CD4-positive, CD25-positive, alpha-beta regulatory T cell (primary cell): Measurements from ENCODE around the gene TGM4. TPM values are rescaled to one million over a fixed set of nuclear protein-coding genes. Genes with fewer than 3 reads are reported as not detected.

Source experiments
- ATAC-seq, 2 donors: fragments of 150-1000 bp; cut with Tn5 transposase; one replicate each; pipeline ENCODE4 v1.10.0; 2021; ENCODE audit warnings: low read depth in 2 of 2, moderate number of reproducible peaks in 2 of 2, moderate library complexity in 1 of 2
- DNase-seq, 3 donors: peaks; one replicate each; pipeline versions ENCODE4 v3.0.0 to v3.0.0-alpha.2; 2012 to 2022; ENCODE audit warnings: mixed read lengths in 1 of 3
- H3K27ac ChIP-seq: one replicate; pipeline ENCODE4 v1.7.0; 2013; ENCODE audit warnings: mild to moderate bottlenecking, low read length; ENCODE audit not compliant: insufficient read depth, poor library complexity, severe bottlenecking
- H3K27me3 ChIP-seq: one replicate; pipeline ENCODE4 v1.7.0; 2013; ENCODE audit warnings: low read length; ENCODE audit not compliant: control insufficient read depth, insufficient read depth
- H3K36me3 ChIP-seq: one replicate; pipeline ENCODE4 v1.7.0; 2013; ENCODE audit warnings: mild to moderate bottlenecking, low read length, moderate library complexity; ENCODE audit not compliant: control insufficient read depth, insufficient read depth
- H3K4me1 ChIP-seq: 2 replicates; pipeline ENCODE4 v1.7.0; 2013; ENCODE audit warnings: mild to moderate bottlenecking, low read length; ENCODE audit not compliant: insufficient read depth, control insufficient read depth, poor library complexity, severe bottlenecking
- H3K4me3 ChIP-seq: one replicate; pipeline ENCODE4 v1.7.0; 2013; ENCODE audit warnings: low read depth, mild to moderate bottlenecking, low read length, moderate library complexity
- H3K9me3 ChIP-seq, 2 experiments: 1 replicate in 1 of 2; 2 replicates in 1 of 2; pipeline ENCODE4 v1.7.0; 2013; ENCODE audit warnings: low read length in 2 of 2, mild to moderate bottlenecking in 1 of 2, moderate library complexity in 1 of 2; ENCODE audit not compliant: control insufficient read depth in 2 of 2
- H3K27ac Mint-ChIP-seq, 3 donors: one replicate each; pipeline ENCODE4 v1.8.0; 2020 to 2022; ENCODE audit warnings: mild to moderate bottlenecking in 3 of 3, mixed read lengths in 3 of 3, moderate library complexity in 2 of 3
- H3K27me3 Mint-ChIP-seq: one replicate; pipeline ENCODE4 v1.8.0; 2022; ENCODE audit warnings: mild to moderate bottlenecking, mixed read lengths
- H3K36me3 Mint-ChIP-seq: one replicate; pipeline ENCODE4 v1.8.0; 2020; ENCODE audit warnings: mixed read lengths
- H3K4me1 Mint-ChIP-seq, 4 donors: one replicate each; pipeline ENCODE4 v1.8.0; 2020 to 2022; ENCODE audit warnings: mixed read lengths in 4 of 4, mild to moderate bottlenecking in 1 of 4
- H3K4me3 Mint-ChIP-seq, 4 donors: one replicate each; pipeline ENCODE4 v1.8.0; 2020 to 2022; ENCODE audit warnings: mild to moderate bottlenecking in 4 of 4, mixed read lengths in 4 of 4, moderate library complexity in 3 of 4
- H3K9me3 Mint-ChIP-seq, 7 donors: one replicate each; pipeline ENCODE4 v1.8.0; 2020 to 2022; ENCODE audit warnings: mixed read lengths in 7 of 7, mild to moderate bottlenecking in 3 of 7, moderate library complexity in 2 of 7
- polyA plus RNA-seq, 4 donors: library from polyadenylated mRNA; unstranded; fragments of 300-500 nt; fragmentation: Illumina TruSeq; gene quantifications; one replicate each; pipeline ENCODE4 v1.2.3, GENCODE V29; 2021
- total RNA-seq: library from RNA; stranded (reverse); gene quantifications from one replicate; pipeline ENCODE4 v1.2.3, GENCODE V29; 2022

TGM4 gene
- total and polyA plus RNA-seq, 5 donors from 2014 or later: 0.06 to 0.14 (median 0.07) TPM; not detected in 2

DNA sequence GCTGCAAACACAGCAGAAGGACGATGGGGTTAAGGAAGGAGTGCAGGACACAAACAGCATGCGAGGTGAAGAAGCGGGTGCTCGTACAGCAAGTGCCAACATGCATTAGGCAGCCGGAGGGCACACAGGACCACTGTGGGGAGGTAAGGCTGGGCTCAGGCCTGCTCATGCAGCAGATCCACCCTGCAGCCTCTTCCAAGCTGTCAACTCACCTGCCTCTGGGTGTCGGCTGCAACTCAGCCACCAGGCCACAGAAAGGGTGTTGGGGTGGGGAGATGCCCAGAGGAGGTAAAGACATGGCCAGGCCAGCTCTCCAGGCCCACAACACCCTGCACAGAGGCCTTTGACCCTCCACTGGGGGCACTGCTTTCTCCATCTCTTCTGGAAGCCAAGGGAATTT, 44.2 kb downstream of the TGM4 start:
- Mint-ChIP-seq H3K4me1 (no peaks in the 10 kb centered on the region), H3K9me3 (no peaks in the 10 kb centered on the region), H3K36me3 (peaks cover 31% of the 10 kb centered on the region), H3K27ac (no peak overlapping the region), H3K4me3 (no peak overlapping the region), H3K27me3 (peaks cover 6% of the 10 kb centered on the region)
- Histone ChIP-seq H3K36me3 (peaks cover 16% of the 10 kb centered on the region), H3K4me3 (no peak overlapping the region), H3K9me3 (no peaks in the 10 kb centered on the region), H3K27ac (no peak overlapping the region), H3K27me3 (no peaks in the 10 kb centered on the region), H3K4me1 (no peaks in the 10 kb centered on the region)
- ATAC-seq (no peak), DNase-seq (no peak)

DNA sequence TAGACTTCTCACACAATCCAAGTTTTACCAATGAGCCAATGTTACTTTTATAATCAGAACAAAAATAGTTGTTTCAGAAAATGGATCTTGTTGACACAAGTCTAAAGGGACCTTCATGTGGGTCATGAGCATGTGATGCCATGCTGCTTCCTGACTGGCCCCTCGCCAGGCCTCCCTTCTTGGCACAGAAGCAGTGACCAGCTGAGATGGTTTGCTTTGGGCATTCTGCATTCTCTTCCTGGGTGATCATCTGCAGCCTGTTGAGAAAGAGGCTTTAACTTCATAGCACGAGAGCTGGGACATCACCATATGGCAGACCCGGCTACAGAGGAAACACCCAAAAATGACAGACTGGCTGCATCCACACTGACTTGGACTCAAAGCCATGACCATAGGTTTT, 45.7 kb downstream of the TGM4 start:
- Mint-ChIP-seq H3K9me3 (no peaks in the 10 kb centered on the region), H3K36me3 (peaks cover 37% of the 10 kb centered on the region), H3K27me3 (no peaks in the 10 kb centered on the region), H3K27ac (no peak overlapping the region), H3K4me1 (no peaks in the 10 kb centered on the region), H3K4me3 (no peak overlapping the region)
- Histone ChIP-seq H3K36me3 (peaks cover 16% of the 10 kb centered on the region), H3K9me3 (no peaks in the 10 kb centered on the region), H3K4me1 (no peaks in the 10 kb centered on the region), H3K27ac (no peak overlapping the region), H3K4me3 (no peak overlapping the region), H3K27me3 (no peaks in the 10 kb centered on the region)
- no peak for ATAC-seq
- no peak for DNase-seq

DNA sequence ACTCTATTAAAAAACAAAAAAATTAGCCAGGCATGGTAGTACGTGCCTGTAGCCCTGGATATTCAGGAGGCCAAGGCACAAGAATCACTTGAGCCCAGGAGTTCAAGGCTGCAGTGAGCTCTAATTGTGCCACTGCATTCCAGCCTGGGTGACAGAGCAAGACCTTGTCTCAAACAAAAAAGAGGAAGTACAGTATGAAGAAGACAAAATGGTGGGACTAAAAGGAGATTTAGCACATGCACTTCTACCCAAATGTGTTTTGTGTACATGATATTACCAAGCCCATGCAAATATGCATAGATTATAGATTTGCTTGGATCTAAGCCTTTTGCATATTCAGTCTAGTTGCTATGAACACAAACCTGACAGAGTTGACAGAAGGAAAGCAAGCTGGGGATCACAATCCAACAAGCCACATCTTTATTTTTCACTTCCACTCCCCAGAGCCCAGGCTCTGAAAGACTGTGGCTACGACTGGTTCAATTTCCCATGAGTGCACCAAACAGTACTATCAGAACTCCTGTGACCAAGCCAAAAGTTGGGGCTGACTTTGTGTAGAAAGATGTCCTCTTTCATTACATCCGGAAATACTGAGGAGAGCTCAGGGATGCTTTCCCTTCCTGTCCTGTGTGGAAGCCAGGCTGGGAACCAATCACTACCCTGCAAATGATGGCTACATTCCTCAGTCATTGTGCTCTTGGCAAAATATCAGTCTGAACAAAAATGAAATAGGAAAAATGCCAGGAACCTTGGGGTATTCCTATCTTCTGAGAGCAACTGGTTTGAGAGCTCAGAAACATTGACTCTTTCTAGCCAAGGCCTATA, 49.4 kb downstream of the TGM4 start:
- ATAC-seq (no peak), DNase-seq (no peak)
- H3K4me3 ChIP-seq: no peak overlapping the region
- no peak overlapping the region for H3K27ac ChIP-seq
- Mint-ChIP-seq H3K4me1 (no peaks in the 10 kb centered on the region), H3K27ac (peak overlapping the region in 2 of 3 donors; percentile 32 to 40), H3K9me3 (no peaks in the 10 kb centered on the region), H3K4me3 (no peak overlapping the region), H3K36me3 (peaks cover 54% of the 10 kb centered on the region), H3K27me3 (no peaks in the 10 kb centered on the region)
- H3K4me1 ChIP-seq: no peaks in the 10 kb centered on the region
- H3K36me3 ChIP-seq: peaks cover 37% of the 10 kb centered on the region
- no peaks in the 10 kb centered on the region for H3K27me3 ChIP-seq
- no peaks in the 10 kb centered on the region for H3K9me3 ChIP-seq

DNA sequence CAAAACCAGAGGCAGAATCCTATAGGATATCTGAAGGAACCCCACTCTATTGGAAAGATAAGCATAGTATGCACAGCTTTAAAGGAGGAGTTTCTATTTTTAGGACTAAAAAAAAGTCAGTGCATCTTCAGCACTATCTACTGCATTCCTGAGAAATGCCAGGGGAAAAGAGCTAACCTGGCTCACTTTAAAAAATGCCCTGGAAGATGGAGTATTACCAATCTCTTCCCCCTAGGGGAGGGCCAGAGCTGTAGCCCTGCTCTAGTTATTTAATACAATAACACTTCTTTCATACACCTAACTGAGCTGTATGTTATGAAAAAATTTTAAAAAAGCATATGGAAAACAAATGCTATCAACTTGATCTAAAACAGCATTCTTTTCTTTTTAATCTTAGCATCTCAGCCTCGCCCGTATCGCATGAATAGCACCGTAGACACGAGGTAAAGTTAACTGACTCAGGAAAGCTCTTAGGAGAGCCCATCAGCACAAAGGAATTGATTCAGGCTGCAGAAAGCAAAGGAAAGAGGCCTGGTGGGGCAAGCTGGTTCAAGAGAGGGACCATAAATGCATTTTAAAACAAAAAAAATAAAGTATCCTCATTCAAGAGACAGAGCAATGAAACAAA, 50.2 kb downstream of the TGM4 start:
- H3K9me3 ChIP-seq: no peaks in the 10 kb centered on the region
- H3K27me3 ChIP-seq: no peaks in the 10 kb centered on the region
- no peak overlapping the region for H3K4me3 ChIP-seq
- no peaks in the 10 kb centered on the region for H3K9me3 Mint-ChIP-seq
- peaks cover 52% of the 10 kb centered on the region for H3K36me3 Mint-ChIP-seq
- DNase-seq: no peak
- H3K4me1 ChIP-seq: no peaks in the 10 kb centered on the region
- H3K4me3 Mint-ChIP-seq: no peak overlapping the region
- H3K27ac Mint-ChIP-seq: peak overlapping the region in 1 of 3 donors; percentile 89
- H3K4me1 Mint-ChIP-seq: no peaks in the 10 kb centered on the region
- H3K36me3 ChIP-seq: peaks cover 42% of the 10 kb centered on the region
- no peak for ATAC-seq
- H3K27ac ChIP-seq: no peak overlapping the region
- no peaks in the 10 kb centered on the region for H3K27me3 Mint-ChIP-seq

DNA sequence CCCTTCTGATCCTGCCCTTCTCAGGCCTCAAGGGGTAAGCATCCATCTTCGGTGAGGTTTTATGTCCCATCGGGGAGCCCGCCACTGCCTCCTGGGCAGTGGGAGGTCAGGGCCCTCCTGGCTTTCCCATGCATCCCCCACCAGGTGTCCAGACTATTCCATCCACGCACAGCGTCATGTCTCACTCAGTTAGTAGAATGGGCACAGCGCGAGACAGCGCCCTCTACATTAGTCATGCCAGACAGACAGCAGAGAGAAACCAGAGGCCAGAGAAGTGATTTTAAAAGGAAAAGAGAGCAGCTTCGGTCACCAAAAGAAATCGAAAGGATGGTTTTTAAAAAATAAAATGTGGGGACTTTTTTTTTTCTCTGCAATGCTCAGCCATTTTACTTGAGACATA, 51.8 kb downstream of the TGM4 start:
- H3K36me3 Mint-ChIP-seq: peaks cover 48% of the 10 kb centered on the region
- H3K27me3 Mint-ChIP-seq: no peaks in the 10 kb centered on the region

DNA sequence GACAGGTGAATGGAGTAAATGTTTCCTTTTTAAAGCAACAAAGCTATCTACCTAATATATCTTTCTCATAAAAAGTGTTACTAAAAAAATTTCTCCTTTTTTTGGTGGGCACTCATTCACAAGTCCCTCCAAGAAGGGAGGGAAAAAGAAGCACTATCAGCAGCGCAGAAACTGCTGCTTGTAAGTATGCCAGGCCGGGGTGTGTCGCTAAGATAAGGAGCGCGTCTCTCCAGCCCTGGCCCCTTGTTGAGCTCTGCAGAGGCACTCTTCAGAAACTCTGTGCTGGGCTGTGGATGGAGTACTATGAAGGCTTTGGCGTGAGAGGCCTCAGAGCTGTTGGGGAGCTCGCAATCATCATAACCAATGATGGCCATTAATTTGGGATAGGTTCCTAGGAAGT, 52.5 kb downstream of the TGM4 start:
- no peaks in the 10 kb centered on the region for H3K27me3 ChIP-seq
- no peaks in the 10 kb centered on the region for H3K9me3 ChIP-seq
- no peaks in the 10 kb centered on the region for H3K4me1 Mint-ChIP-seq
- H3K27ac Mint-ChIP-seq: no peak overlapping the region
- no peaks in the 10 kb centered on the region for H3K4me1 ChIP-seq
- H3K27me3 Mint-ChIP-seq: no peaks in the 10 kb centered on the region
- H3K9me3 Mint-ChIP-seq: no peaks in the 10 kb centered on the region
- H3K27ac ChIP-seq: no peak overlapping the region
- DNase-seq: no peak
- no peak overlapping the region for H3K4me3 Mint-ChIP-seq
- H3K4me3 ChIP-seq: no peak overlapping the region
- peaks cover 42% of the 10 kb centered on the region for H3K36me3 Mint-ChIP-seq
- ATAC-seq: no peak
- peaks cover 54% of the 10 kb centered on the region for H3K36me3 ChIP-seq

More for the DNA sequence above, 51.8 kb downstream of the TGM4 start:
- Mint-ChIP-seq H3K4me3 (no peak overlapping the region), H3K27ac (no peak overlapping the region), H3K9me3 (no peaks in the 10 kb centered on the region), H3K4me1 (no peaks in the 10 kb centered on the region)
- Histone ChIP-seq H3K4me1 (no peaks in the 10 kb centered on the region), H3K27me3 (no peaks in the 10 kb centered on the region), H3K27ac (no peak overlapping the region), H3K36me3 (peaks cover 50% of the 10 kb centered on the region), H3K9me3 (no peaks in the 10 kb centered on the region), H3K4me3 (no peak overlapping the region)
- ATAC-seq (no peak), DNase-seq (no peak)

DNA sequence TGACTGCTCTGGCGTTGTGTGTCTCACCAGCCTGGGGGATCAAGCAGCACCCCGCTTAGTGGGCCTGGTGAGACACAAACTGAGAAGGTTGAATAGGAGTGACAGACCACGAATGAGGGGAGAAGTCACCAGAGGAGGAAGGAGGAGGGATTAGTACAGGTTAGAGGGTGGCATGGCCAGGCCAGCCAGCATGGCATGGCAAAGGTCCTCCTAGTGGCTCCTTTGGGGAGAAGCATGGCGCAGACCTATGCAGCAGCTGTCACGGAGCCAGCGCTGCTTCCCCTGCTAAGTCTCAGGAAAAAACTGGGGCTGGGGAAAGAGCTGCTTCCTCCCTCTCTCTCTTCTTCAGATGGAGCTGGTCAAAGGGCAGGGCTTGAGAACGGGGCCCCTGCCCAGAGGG, 53.0 kb downstream of the TGM4 start:
- Mint-ChIP-seq H3K36me3 (peaks cover 42% of the 10 kb centered on the region), H3K27ac (no peak overlapping the region), H3K9me3 (no peaks in the 10 kb centered on the region), H3K4me3 (no peak overlapping the region), H3K4me1 (no peaks in the 10 kb centered on the region), H3K27me3 (no peaks in the 10 kb centered on the region)
- Histone ChIP-seq H3K36me3 (peaks cover 53% of the 10 kb centered on the region), H3K4me1 (no peaks in the 10 kb centered on the region), H3K9me3 (no peaks in the 10 kb centered on the region), H3K27me3 (no peaks in the 10 kb centered on the region), H3K27ac (no peak overlapping the region), H3K4me3 (no peak overlapping the region)
- no peak for ATAC-seq
- no peak for DNase-seq

DNA sequence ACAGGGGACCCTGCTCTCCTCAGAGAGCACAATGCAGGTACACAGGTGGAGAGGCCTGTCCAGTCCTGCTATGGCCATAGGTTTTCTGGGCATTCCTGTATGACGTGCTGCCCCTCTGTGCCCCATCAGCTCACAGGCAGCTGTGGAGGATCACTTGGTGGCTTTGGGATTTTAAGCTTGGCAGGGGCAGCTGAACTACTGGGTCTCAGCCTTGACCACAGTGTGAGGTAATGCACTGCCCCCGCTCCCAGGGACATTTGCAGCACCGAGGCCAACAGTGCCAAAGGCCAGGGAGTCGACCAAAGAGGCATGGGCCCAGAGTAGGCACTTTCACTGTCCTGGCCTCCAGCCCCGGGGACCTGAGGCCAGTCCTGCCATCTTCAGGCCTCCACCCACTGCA, 55.4 kb downstream of the TGM4 start:
- Histone ChIP-seq H3K4me3 (no peak overlapping the region), H3K27ac (no peak overlapping the region), H3K36me3 (peaks cover 67% of the 10 kb centered on the region), H3K4me1 (no peaks in the 10 kb centered on the region), H3K9me3 (no peaks in the 10 kb centered on the region), H3K27me3 (no peaks in the 10 kb centered on the region)
- H3K9me3 Mint-ChIP-seq: no peaks in the 10 kb centered on the region
- DNase-seq (no peak), ATAC-seq (no peak)
- H3K4me3 Mint-ChIP-seq: no peak overlapping the region
- H3K4me1 Mint-ChIP-seq: peaks cover 0 to 5% (median 0%) of the 10 kb centered on the region in 4 donors
- no peaks in the 10 kb centered on the region for H3K27me3 Mint-ChIP-seq
- peak overlapping the region in 1 of 3 donors; percentile 31 for H3K27ac Mint-ChIP-seq
- peaks cover 38% of the 10 kb centered on the region for H3K36me3 Mint-ChIP-seq
